Thymus (tissue), 11 donors: ENCODE data around the gene CCM2L. TPM values are rescaled to one million over a fixed set of nuclear protein-coding genes. Genes with fewer than 3 reads are reported as not detected.

Source experiments
- DNase-seq, 9 donors: peaks; one replicate each; pipeline ENCODE4 v3.0.0-alpha.2; 2013; ENCODE audit warnings: low spot score in 9 of 9, low read depth in 6 of 9, missing footprints in 1 of 9
- H3K27ac ChIP-seq, 2 donors: one replicate each; pipeline ENCODE4 v1.5.1; 2013; ENCODE audit warnings: control low read depth in 1 of 2, low read depth in 1 of 2, low read length in 1 of 2, mild to moderate bottlenecking in 1 of 2, moderate library complexity in 1 of 2
- H3K27me3 ChIP-seq, 2 donors: one replicate each; pipeline ENCODE4 v1.5.1; 2013; ENCODE audit warnings: low read length in 1 of 2; ENCODE audit not compliant: control insufficient read depth in 2 of 2, insufficient read depth in 1 of 2
- H3K36me3 ChIP-seq, 2 donors: one replicate each; pipeline ENCODE4 v1.5.1; 2013; ENCODE audit warnings: low read length in 1 of 2, mild to moderate bottlenecking in 1 of 2, moderate library complexity in 1 of 2; ENCODE audit not compliant: control insufficient read depth in 2 of 2, insufficient read depth in 2 of 2
- H3K4me1 ChIP-seq, 2 donors: one replicate each; pipeline ENCODE4 v1.5.1; 2013; ENCODE audit warnings: low read length in 2 of 2; ENCODE audit not compliant: control insufficient read depth in 2 of 2, insufficient read depth in 2 of 2
- H3K4me3 ChIP-seq, 2 donors: one replicate each; pipeline ENCODE4 v1.5.1; 2013; ENCODE audit warnings: low read length in 2 of 2, control low read depth in 1 of 2, mild to moderate bottlenecking in 1 of 2
- H3K9me3 ChIP-seq, 2 donors: one replicate each; pipeline ENCODE4 v1.5.1; 2013; ENCODE audit warnings: low read length in 1 of 2, mild to moderate bottlenecking in 1 of 2; ENCODE audit not compliant: control insufficient read depth in 2 of 2, insufficient read depth in 1 of 2
- WGBS: extraction: QIAGEN DNeasy Blood & Tissue Kit; methylation state at CpG from one replicate; pipeline ENCODE4 v1.1.7; 2013; 5-methylcytosine and 5-hydroxymethylcytosine counted together
- polyA plus RNA-seq: library from polyadenylated mRNA; stranded (reverse); fragments of 200-250 nt; gene quantifications from one replicate; pipeline ENCODE4 v1.2.3, GENCODE V29; 2013
- total RNA-seq: library from RNA; stranded (reverse); fragments of 120-200 nt; gene quantifications from one replicate; pipeline ENCODE4 v1.2.4, GENCODE V29; 2013
- donor health status: healthy.

CCM2L gene
- total and polyA plus RNA-seq, 2 donors, result 0.76 to 3.3 TPM

DNA sequence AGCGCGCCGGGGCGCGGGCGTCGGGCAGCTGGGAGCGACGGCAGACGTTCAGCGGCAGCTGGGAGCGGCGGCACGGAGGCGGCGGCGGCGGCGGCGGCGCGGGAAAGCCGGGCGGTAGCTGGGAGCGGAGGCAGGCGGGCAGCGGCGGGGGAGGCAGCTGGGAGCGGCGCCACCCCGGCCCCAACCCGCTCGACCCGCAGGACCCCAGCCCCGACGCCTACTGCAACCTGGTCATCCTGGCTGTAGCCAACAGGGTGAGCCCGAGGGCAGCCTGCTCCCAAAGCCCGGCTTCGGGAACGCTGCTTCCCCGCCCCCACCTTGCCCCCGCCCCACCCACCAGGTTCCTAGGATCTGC, 8.9 kb downstream of the CCM2L start:
- H3K27ac ChIP-seq, result no peak overlapping the region
- peak overlapping the region in 1 of 2 donors; percentile 52 for H3K4me3 ChIP-seq
- WGBS, result under 1% methylated on average over 42 of the region's 42 CpGs
- H3K4me1 ChIP-seq, result peaks cover 0 to 17% of the 10 kb centered on the region in 2 donors
- peaks cover 31 to 67% of the 10 kb centered on the region in 2 donors for H3K27me3 ChIP-seq
- no peaks in the 10 kb centered on the region for H3K9me3 ChIP-seq
- no peaks in the 10 kb centered on the region for H3K36me3 ChIP-seq
- DNase-seq, result no peak

DNA sequence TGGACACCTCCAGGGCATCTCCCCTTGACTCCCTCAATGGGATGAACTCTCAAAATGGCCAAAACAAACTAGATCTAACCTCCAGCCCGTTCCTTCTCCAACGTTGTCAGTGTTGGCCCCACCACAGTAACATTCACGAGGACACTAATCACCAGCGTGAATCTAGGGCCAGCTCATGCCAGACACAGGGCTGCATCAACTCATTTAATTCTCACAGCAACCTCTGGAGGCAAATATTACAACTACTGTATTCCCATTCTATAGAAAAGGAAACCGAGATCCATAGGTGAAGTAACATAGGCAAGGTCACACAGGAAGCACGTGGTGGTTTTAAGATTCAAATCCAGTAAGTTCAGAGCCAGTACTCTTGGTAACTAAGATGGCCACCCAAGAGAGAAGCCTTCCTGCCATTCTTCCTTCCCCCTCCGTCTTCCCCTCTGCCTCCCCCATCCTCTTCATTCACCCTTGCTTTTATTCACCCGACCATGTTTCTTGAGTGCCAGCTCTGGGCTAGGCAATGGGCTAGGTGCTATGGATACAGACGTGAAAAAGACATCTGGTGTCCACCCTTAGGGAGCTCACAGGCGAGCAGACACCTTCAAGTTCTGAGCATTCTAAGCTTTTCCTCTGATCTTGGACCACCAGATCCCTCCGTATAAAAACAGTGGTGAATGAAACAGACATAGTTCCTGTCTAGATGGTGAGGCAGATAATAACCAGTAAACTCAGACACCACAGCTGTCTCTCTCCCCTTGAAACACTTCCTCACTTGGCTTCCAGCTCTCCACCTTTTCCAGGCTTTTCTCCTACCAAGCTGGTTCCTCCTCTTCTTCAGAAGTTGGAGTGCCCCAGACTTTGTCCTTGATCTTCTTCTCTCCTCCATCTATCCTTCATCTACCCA, 9.6 kb downstream of the CCM2L start:
- H3K27me3 ChIP-seq, result peaks cover 29 to 66% of the 10 kb centered on the region in 2 donors
- no peak for DNase-seq
- H3K9me3 ChIP-seq, result no peaks in the 10 kb centered on the region
- H3K4me3 ChIP-seq, result peak overlapping the region in 1 of 2 donors; percentile 52
- 20% methylated on average over 11 of the region's 11 CpGs for WGBS
- no peak overlapping the region for H3K27ac ChIP-seq
- H3K36me3 ChIP-seq, result no peaks in the 10 kb centered on the region
- H3K4me1 ChIP-seq, result peaks cover 0 to 17% of the 10 kb centered on the region in 2 donors

DNA sequence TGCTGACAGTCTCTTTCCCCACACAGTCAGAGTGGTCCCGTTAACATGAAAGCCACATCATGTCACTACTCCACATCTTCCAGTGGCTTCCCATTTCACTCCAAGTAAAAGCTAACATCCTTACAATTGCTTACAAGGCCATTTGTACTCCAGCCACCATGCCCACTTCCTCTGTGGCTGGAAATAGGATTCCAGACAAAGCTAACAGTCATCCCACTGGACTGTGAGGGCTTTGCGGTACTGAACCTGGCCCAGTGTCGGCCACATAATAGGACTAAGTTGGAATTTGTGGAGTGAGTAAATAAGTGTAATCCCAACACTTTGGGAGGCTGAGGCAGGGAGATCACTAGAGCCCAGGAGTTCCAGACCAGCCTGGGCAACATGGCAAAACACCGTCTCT, 10.9 kb downstream of the CCM2L start:
- Histone ChIP-seq H3K27ac (no peak overlapping the region), H3K27me3 (peaks cover 28 to 64% of the 10 kb centered on the region in 2 donors), H3K36me3 (no peaks in the 10 kb centered on the region), H3K4me3 (no peak overlapping the region), H3K4me1 (peaks cover 0 to 17% of the 10 kb centered on the region in 2 donors), H3K9me3 (no peaks in the 10 kb centered on the region)
- DNase-seq, result no peak
- 94% methylated on average over 4 of the region's 4 CpGs for WGBS

DNA sequence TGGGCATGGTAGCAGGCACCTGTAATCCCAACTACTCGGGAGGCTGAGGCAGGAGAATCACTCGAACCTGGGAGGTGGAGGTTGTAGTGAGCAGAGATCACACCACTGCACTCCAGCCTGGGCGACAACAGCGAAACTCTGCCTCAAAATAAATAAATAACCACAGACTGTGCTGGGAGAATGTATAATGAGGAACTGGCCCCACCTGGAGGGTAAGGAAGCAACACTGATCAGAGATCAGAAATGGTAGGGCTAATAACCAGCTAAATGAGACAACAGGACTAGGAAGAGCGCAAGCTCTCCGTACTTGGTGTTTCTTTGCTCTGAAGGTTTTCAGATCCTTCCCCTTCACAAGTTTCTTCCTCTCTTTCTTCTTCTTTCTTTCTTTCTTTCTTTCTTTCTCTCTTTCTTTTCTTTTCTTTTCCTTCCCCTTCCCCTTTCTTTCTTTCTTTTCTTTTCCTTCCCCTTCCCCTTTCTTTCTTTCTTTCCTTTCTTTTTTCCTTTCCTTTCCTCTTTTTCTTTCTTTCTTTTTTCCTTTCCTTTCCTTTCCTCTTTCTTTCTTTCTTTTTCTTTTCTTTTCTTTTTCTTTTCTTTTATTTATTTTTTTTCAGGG, 14.6 kb downstream of the CCM2L start:
- Histone ChIP-seq H3K27ac (no peak overlapping the region), H3K27me3 (peaks cover 5 to 38% of the 10 kb centered on the region in 2 donors), H3K9me3 (no peaks in the 10 kb centered on the region), H3K36me3 (no peaks in the 10 kb centered on the region), H3K4me3 (no peak overlapping the region), H3K4me1 (peaks cover 0 to 5% of the 10 kb centered on the region in 2 donors)
- WGBS, result 81% methylated on average over 6 of the region's 6 CpGs
- DNase-seq, result no peak

DNA sequence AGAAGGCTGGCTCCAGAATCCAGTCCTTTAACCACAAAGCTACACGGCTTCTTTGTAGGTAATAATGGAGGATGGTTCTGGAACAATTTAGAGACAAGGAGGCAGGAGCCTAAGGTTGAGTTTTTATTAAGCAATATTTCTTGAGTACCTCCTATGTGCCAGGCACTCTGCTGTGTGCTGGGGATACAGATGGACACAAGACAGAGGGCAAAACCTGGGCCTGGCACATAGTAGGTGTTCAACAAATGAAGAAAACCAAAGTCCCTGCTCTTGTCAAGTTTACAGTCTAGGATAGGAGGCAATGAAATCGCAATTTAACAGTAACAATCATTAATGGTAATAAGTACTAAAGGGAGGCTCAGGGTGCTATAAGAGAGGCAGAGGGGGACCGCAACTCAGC, 17.4 kb downstream of the CCM2L start:
- no peaks in the 10 kb centered on the region for H3K9me3 ChIP-seq
- no peak overlapping the region for H3K27ac ChIP-seq
- H3K4me3 ChIP-seq, result no peak overlapping the region
- H3K27me3 ChIP-seq, result peaks cover 0 to 35% of the 10 kb centered on the region in 2 donors
- no peaks in the 10 kb centered on the region for H3K36me3 ChIP-seq
- WGBS, result 97% methylated on average over 3 of the region's 3 CpGs
- DNase-seq, result no peak
- peaks cover 0 to 4% of the 10 kb centered on the region in 2 donors for H3K4me1 ChIP-seq

DNA sequence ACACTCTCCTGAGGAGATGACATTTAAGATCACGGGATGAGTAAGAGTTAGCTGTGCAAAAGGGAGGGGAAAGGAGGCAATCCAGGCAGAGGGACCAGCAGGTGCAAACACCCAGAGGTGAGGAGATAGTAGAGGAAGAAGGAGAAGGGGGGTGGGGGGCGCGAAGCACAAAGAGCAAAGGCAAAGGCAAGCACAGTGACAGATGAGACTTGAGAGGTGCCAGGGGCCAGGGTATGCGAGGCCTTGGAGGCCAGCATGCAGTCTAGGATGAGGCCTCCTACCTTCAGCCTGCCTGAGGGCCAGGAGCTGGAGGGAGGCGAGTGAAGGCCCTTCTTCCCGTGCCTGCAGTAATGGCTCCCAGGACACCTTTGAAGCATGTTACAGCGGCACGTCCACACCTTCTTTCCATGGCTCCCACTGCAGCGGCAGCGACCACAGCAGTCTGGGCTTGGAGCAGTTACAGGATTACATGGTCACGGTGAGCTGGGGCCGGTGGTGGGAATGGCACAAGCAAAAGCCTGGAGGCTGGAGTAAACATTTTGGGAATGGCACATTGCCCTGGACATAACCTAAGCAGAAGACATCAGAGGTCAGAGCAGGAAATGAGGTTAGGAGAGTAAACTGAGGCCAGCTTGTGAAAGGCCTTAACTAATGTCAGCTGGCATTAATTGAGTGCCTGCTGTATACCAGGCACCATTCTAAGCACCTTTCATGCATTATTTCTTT, 18.6 kb downstream of the CCM2L start:
- peaks cover 0 to 4% of the 10 kb centered on the region in 2 donors for H3K4me1 ChIP-seq
- H3K4me3 ChIP-seq, result no peak overlapping the region
- WGBS, result 85% methylated on average over 12 of the region's 12 CpGs
- H3K27ac ChIP-seq, result no peak overlapping the region
- H3K9me3 ChIP-seq, result no peaks in the 10 kb centered on the region
- H3K36me3 ChIP-seq, result no peaks in the 10 kb centered on the region
- peaks cover 0 to 32% of the 10 kb centered on the region in 2 donors for H3K27me3 ChIP-seq
- no peak for DNase-seq

DNA sequence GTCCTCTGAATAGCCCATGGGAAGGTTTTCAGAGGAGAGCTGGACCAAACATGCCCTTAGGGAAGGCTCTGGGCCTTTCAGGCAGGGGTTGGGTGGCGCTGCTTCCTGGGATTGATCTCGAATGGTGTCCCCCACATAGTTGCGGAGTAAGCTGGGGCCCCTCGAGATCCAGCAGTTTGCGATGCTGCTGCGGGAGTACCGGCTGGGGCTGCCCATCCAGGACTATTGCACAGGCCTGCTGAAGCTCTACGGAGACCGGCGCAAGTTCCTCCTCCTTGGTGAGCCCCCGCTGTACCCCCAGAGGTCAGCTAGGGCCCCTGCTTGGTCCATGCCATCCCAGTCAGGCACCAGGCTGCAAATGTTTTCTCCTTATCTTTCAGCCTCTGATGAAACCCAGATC, 19.3 kb downstream of the CCM2L start:
- peaks cover 0 to 33% of the 10 kb centered on the region in 2 donors for H3K27me3 ChIP-seq
- H3K4me3 ChIP-seq, result no peak overlapping the region
- DNase-seq, result no peak
- 96% methylated on average over 11 of the region's 11 CpGs for WGBS
- no peaks in the 10 kb centered on the region for H3K36me3 ChIP-seq
- no peak overlapping the region for H3K27ac ChIP-seq
- peaks cover 0 to 4% of the 10 kb centered on the region in 2 donors for H3K4me1 ChIP-seq
- H3K9me3 ChIP-seq, result no peaks in the 10 kb centered on the region

DNA sequence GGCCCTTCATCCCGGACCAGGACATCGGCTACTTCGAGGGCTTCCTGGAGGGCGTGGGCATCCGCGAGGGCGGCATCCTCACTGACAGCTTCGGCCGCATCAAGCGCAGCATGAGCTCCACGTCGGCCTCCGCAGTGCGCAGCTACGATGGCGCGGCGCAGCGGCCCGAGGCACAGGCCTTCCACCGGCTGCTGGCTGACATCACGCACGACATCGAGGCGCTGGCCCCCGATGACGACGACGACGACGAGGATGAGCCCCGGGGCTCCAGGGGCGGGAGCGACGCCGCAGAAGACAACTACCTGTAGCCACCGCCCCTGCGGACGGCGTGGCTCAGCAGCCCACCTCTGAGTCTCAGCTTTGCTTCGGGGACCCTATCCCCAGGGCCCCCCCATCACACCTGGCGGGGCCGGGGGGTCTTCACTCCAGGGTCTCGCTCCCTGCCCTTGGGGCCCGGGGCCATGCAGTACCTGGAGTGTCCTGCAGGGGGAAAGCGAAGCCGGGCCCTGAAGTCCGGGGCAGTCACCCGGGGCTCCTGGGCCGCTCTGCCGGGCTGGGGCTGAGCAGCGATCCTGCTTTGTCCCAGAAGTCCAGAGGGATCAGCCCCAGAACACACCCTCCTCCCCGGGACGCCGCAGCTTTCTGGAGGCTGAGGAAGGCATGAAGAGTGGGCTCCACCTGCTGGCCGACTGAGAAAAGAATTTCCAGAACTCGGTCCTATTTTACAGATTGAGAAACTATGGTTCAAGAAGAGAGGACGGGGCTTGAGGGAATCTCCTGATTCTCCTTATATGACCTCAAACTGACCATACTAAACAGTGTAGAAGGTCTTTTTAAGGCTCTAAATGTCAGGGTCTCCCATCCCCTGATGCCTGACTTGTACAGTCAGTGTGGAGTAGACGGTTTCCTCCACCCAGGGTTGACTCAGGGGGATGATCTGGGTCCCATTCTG, 21.0 kb downstream of the CCM2L start:
- no peak overlapping the region for H3K4me3 ChIP-seq
- 31% methylated on average over 59 of the region's 59 CpGs for WGBS
- H3K4me1 ChIP-seq, result peaks cover 0 to 6% of the 10 kb centered on the region in 2 donors
- no peaks in the 10 kb centered on the region for H3K36me3 ChIP-seq
- DNase-seq, result peak in 5 of 9 donors; percentile 8 to 61 (median 40)
- H3K27ac ChIP-seq, result no peak overlapping the region
- H3K27me3 ChIP-seq, result peaks cover 0 to 37% of the 10 kb centered on the region in 2 donors
- H3K9me3 ChIP-seq, result no peaks in the 10 kb centered on the region
